Keratinocyte (primary cell): ENCODE data around the gene OPN4. TPM values are rescaled to one million over a fixed set of nuclear protein-coding genes. Genes with fewer than 3 reads are reported as not detected.

Source experiments
- DNase-seq: peaks from one replicate; pipeline ENCODE4 v3.0.0-alpha.2; 2011; ENCODE audit warnings: low read depth, missing footprints, low spot score
- FAIRE-seq: peaks from 2 replicates; lab custom pipeline; 2011; peaks lifted over from hg19 to GRCh38; lab: Jason Lieb, UNC
- H2AFZ ChIP-seq: 2 replicates; pipeline ENCODE4 v1.6.0; 2012; ENCODE audit warnings: low read length, control low read depth, inconsistent platforms; ENCODE audit not compliant: control insufficient read depth
- H3K27ac ChIP-seq: 2 replicates; pipeline ENCODE4 v1.5.1; 2011; ENCODE audit warnings: low read length; ENCODE audit not compliant: control insufficient read depth, insufficient read depth
- H3K27me3 ChIP-seq: 3 replicates; pipeline ENCODE4 v1.6.0; 2011; ENCODE audit warnings: low read length; ENCODE audit not compliant: control insufficient read depth, insufficient read depth; ENCODE audit errors: extremely low read depth
- H3K36me3 ChIP-seq, 2 experiments: 2 replicates in 1 of 2; 3 replicates in 1 of 2; pipeline ENCODE4 v1.5.1; 2011; ENCODE audit warnings: low read length in 2 of 2, mild to moderate bottlenecking in 1 of 2; ENCODE audit not compliant: control insufficient read depth in 2 of 2, insufficient read depth in 2 of 2; ENCODE audit errors: extremely low read depth in 1 of 2
- H3K4me1 ChIP-seq: 3 replicates; pipeline ENCODE4 v1.5.1; 2011; ENCODE audit warnings: low read length; ENCODE audit not compliant: control insufficient read depth, insufficient read depth; ENCODE audit errors: extremely low read depth
- H3K4me2 ChIP-seq: 3 replicates; pipeline ENCODE4 v1.6.0; 2011; ENCODE audit warnings: low read depth, low read length; ENCODE audit not compliant: control insufficient read depth, insufficient read depth; ENCODE audit errors: extremely low read depth
- H3K4me3 ChIP-seq, 3 experiments: fragments of 200-600 bp in 1 of 3; sonication (generic) in 1 of 3; 2 replicates in 2 of 3; 3 replicates in 1 of 3; pipeline ENCODE4 v1.5.1; 2011 to 2016; ENCODE audit warnings: low read length in 3 of 3, mild to moderate bottlenecking in 3 of 3, control low read depth in 2 of 3, inconsistent platforms in 1 of 3, low read depth in 1 of 3, mixed read lengths in 1 of 3, mixed run types in 1 of 3, moderate library complexity in 1 of 3; ENCODE audit not compliant: control insufficient read depth in 2 of 3, insufficient read depth in 2 of 3; ENCODE audit errors: extremely low read depth in 1 of 3
- H3K79me2 ChIP-seq: 2 replicates; pipeline ENCODE4 v1.6.0; 2012; ENCODE audit warnings: low read length; ENCODE audit not compliant: control insufficient read depth, insufficient read depth
- H3K9ac ChIP-seq: 3 replicates; pipeline ENCODE4 v1.6.0; 2011; ENCODE audit warnings: low read length; ENCODE audit not compliant: control insufficient read depth, insufficient read depth; ENCODE audit errors: extremely low read depth
- H3K9me1 ChIP-seq: 3 replicates; pipeline ENCODE4 v1.6.0; 2011; ENCODE audit warnings: low read length; ENCODE audit not compliant: control insufficient read depth, insufficient read depth; ENCODE audit errors: extremely low read depth
- H3K9me3 ChIP-seq: 2 replicates; pipeline ENCODE4 v1.5.1; 2012; ENCODE audit warnings: low read depth, low read length; ENCODE audit not compliant: control insufficient read depth
- H4K20me1 ChIP-seq: 3 replicates; pipeline ENCODE4 v1.6.0; 2011; ENCODE audit warnings: low read length; ENCODE audit not compliant: control insufficient read depth, insufficient read depth; ENCODE audit errors: extremely low read depth
- EZH2 ChIP-seq: IDR thresholded peaks from one replicate; pipeline ENCODE4 v1.6.1; 2012; ENCODE audit warnings: inconsistent platforms, mild to moderate bottlenecking, low read length, moderate library complexity
- dilution Hi-C: fragments of 300-500 bp; cut with MboI; formaldehyde crosslinking; loops from one replicate; pipeline ENCODE4 v1.7.0; 2020; ENCODE audit warnings: low sequenced_read_pairs; ENCODE audit not compliant: extremely low pct_ligation_motif_present
- polyA plus RNA-seq, 5 experiments: library from polyadenylated mRNA; depleted of rRNA in 3 of 5; stranded (reverse) in 3 of 5; stranded (forward) in 1 of 5; unstranded in 1 of 5; fragments of >200 nt; gene quantifications; 1 replicate in 1 of 5; 2 replicates in 3 of 5; 3 replicates in 1 of 5; pipeline versions ENCODE4 v1.2.1 to v1.2.3, GENCODE V29; 2011 to 2012; ENCODE audit warnings: missing spikeins in 2 of 5, low read depth in 1 of 5, low replicate concordance in 1 of 5
- TF ChIP-seq, protein P1 (sequence below), 3 experiments: IDR thresholded peaks in 1 of 3; conservative IDR thresholded peaks in 1 of 3; optimal IDR thresholded peaks in 1 of 3; 2 replicates in 2 of 3; 3 replicates in 1 of 3; pipeline versions ENCODE3 to v1.5.1; 2011; ENCODE audit warnings: low read length in 3 of 3, mild to moderate bottlenecking in 3 of 3, moderate library complexity in 2 of 3, control low read depth in 1 of 3, inconsistent platforms in 1 of 3; ENCODE audit not compliant: insufficient read depth in 2 of 3; ENCODE audit errors: extremely low read depth in 1 of 3

The OPN4 gene
- polyA plus RNA-seq, 1 donor (not counting 4 experiments of a cell fraction or from before 2014, with no cell fraction given) = not detected

DNA sequence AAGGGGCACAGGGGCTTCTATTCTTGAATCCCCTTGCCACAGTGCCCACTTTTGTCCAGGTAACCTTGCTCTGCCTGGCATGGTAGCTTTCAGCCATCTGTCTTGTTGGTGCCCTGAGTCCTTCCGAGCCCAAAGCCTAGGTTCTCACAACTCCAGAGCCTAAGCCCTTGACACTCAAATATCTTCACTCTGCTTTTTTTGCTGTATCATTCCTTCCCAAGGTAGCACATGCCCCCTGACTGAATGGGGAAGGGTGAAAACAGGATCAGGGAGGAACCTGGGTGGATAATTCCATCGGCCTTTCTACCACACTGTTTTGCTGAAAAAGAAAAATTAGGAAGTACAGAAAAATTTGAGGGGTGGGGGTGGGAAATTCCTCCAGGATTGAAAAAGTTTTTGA, 51.6 kb downstream of the OPN4 start:
- Histone ChIP-seq H3K9me1 (no peaks in the 10 kb centered on the region), H3K27me3 (no peaks in the 10 kb centered on the region), H3K79me2 (no peaks in the 10 kb centered on the region), H3K4me3 (no peak overlapping the region), H2AFZ (no peak overlapping the region), H3K36me3 (no peaks in the 10 kb centered on the region), H3K4me2 (no peak overlapping the region), H3K4me1 (peaks cover 4% of the 10 kb centered on the region), H3K9me3 (no peaks in the 10 kb centered on the region), H3K27ac (no peak overlapping the region), H4K20me1 (no peaks in the 10 kb centered on the region), H3K9ac (no peak overlapping the region)
- no peak for TF ChIP-seq EZH2
- TF ChIP-seq, protein P1, sequence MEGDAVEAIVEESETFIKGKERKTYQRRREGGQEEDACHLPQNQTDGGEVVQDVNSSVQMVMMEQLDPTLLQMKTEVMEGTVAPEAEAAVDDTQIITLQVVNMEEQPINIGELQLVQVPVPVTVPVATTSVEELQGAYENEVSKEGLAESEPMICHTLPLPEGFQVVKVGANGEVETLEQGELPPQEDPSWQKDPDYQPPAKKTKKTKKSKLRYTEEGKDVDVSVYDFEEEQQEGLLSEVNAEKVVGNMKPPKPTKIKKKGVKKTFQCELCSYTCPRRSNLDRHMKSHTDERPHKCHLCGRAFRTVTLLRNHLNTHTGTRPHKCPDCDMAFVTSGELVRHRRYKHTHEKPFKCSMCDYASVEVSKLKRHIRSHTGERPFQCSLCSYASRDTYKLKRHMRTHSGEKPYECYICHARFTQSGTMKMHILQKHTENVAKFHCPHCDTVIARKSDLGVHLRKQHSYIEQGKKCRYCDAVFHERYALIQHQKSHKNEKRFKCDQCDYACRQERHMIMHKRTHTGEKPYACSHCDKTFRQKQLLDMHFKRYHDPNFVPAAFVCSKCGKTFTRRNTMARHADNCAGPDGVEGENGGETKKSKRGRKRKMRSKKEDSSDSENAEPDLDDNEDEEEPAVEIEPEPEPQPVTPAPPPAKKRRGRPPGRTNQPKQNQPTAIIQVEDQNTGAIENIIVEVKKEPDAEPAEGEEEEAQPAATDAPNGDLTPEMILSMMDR (optimal IDR thresholded peaks at IDR 0.05 in 1 of 3, IDR thresholded peaks at IDR 0.05 in 1 of 3, conservative IDR thresholded peaks at IDR 0.05 in 1 of 3; ENCODE audit: extremely low read depth in 1 of 3, insufficient read depth in 2 of 3, low read length in 3 of 3) = no peak
- FAIRE-seq (no peak), DNase-seq (no peak)
- dilution Hi-C loops = no loop called here

DNA sequence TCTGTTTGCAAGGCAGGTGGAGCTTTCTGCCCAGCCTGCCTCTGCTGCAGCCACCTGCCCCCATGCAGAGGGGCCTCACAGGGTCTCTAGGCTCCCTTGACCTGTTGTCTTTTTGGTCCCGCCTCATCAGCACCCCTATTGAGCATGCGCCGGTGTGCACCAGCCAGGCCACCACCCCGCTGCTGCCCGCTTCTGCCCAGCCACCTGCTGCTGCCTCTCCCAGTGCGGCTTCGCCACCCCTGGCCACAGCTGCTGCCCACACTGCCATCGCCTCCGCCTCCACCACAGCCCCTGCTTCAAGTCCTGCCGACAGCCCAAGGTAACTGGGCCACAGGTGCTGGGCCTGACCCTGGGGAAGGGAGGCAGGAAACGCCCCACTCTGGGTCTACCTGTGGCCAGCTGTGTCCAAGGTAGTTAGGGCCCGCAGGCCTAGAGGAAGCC, 52.1 kb downstream of the OPN4 start:
- H3K27me3 ChIP-seq = no peaks in the 10 kb centered on the region
- H3K4me1 ChIP-seq = peaks cover 6% of the 10 kb centered on the region
- H3K36me3 ChIP-seq = no peaks in the 10 kb centered on the region
- H3K4me2 ChIP-seq = no peak overlapping the region
- FAIRE-seq (no peak), DNase-seq (no peak)
- no peak overlapping the region for H3K9ac ChIP-seq
- no peak overlapping the region for H3K27ac ChIP-seq
- H3K4me3 ChIP-seq = no peak overlapping the region
- no peak overlapping the region for H2AFZ ChIP-seq
- no peaks in the 10 kb centered on the region for H3K79me2 ChIP-seq
- H3K9me3 ChIP-seq = no peaks in the 10 kb centered on the region
- H3K9me1 ChIP-seq = no peaks in the 10 kb centered on the region
- dilution Hi-C loops = no loop called here
- H4K20me1 ChIP-seq = no peaks in the 10 kb centered on the region
- TF ChIP-seq, protein P1 (optimal IDR thresholded peaks at IDR 0.05 in 1 of 3, IDR thresholded peaks at IDR 0.05 in 1 of 3, conservative IDR thresholded peaks at IDR 0.05 in 1 of 3; ENCODE audit: extremely low read depth in 1 of 3, insufficient read depth in 2 of 3, low read length in 3 of 3) = no peak
- no peak for TF ChIP-seq EZH2
